Neuron (in vitro differentiated cells): ENCODE data around the gene CMSS1.
A peak's percentile ranks its signal among the peaks of the same experiment; 100 is the strongest.

ENCODE experiments used
- H2AFZ ChIP-seq: one replicate; pipeline ENCODE4 v1.6.1; 2013; ENCODE audit warnings: low read depth, mild to moderate bottlenecking, inconsistent platforms, low read length, moderate library complexity
- H3K27me3 ChIP-seq: one replicate; pipeline ENCODE4 v1.6.1; 2013; ENCODE audit warnings: low read length; ENCODE audit not compliant: insufficient read depth
- H3K36me3 ChIP-seq: one replicate; pipeline ENCODE4 v1.6.1; 2013; ENCODE audit warnings: low read length; ENCODE audit not compliant: insufficient read depth
- H3K4me1 ChIP-seq: one replicate; pipeline ENCODE4 v1.6.1; 2013; ENCODE audit warnings: low read length; ENCODE audit not compliant: insufficient read depth
- H3K4me3 ChIP-seq: 2 replicates; pipeline ENCODE4 v1.5.1; 2013; ENCODE audit warnings: mild to moderate bottlenecking, low read length, moderate library complexity
- H3K9me3 ChIP-seq: one replicate; pipeline ENCODE4 v1.6.1; 2013; ENCODE audit warnings: low read length

CMSS1 gene

GRCh38 chr3:99817437-99818240 lies at the start of gene CMSS1:
Gene CMSS1, plus strand, starts transcription at chr3:99817862.
- Histone ChIP-seq H3K9me3 (no peaks in the 10 kb centered on the region), H3K27me3 (no peaks in the 10 kb centered on the region), H3K4me1 (peaks cover 16% of the 10 kb centered on the region), H3K4me3 (peak within 1 kb of the TSS; percentile 93), H2AFZ (peak within 1 kb of the TSS; percentile 78), H3K36me3 (no peaks in the 10 kb centered on the region)

- Histone ChIP-seq H3K27me3 (no peaks in the 10 kb centered on the region), H3K4me1 (peaks cover 11% of the 10 kb centered on the region), H3K36me3 (no peaks in the 10 kb centered on the region), H3K4me3 (no peak overlapping the region), H2AFZ (no peak overlapping the region), H3K9me3 (no peaks in the 10 kb centered on the region)
These were observed 49.5 kb upstream of the CMSS1 start for GRCh38 chr3:99768126-99768525.

- H3K4me1 ChIP-seq: peaks cover 12% of the 10 kb centered on the region
- no peak overlapping the region for H3K4me3 ChIP-seq
- no peaks in the 10 kb centered on the region for H3K27me3 ChIP-seq
- no peaks in the 10 kb centered on the region for H3K36me3 ChIP-seq
- no peaks in the 10 kb centered on the region for H3K9me3 ChIP-seq
- H2AFZ ChIP-seq: no peak overlapping the region
These were observed 48.7 kb upstream of the CMSS1 start for GRCh38 chr3:99768808-99769501.

- Histone ChIP-seq H3K4me3 (no peak overlapping the region), H2AFZ (no peak overlapping the region), H3K9me3 (no peaks in the 10 kb centered on the region), H3K36me3 (no peaks in the 10 kb centered on the region), H3K4me1 (peaks cover 23% of the 10 kb centered on the region), H3K27me3 (no peaks in the 10 kb centered on the region)
These were observed 45.5 kb upstream of the CMSS1 start for GRCh38 chr3:99772171-99772570.

- Histone ChIP-seq H3K27me3 (no peaks in the 10 kb centered on the region), H3K9me3 (no peaks in the 10 kb centered on the region), H3K4me3 (no peak overlapping the region), H3K36me3 (no peaks in the 10 kb centered on the region), H2AFZ (no peak overlapping the region), H3K4me1 (peaks cover 25% of the 10 kb centered on the region)
These were observed 45.0 kb upstream of the CMSS1 start for GRCh38 chr3:99772671-99773070.

- no peak overlapping the region for H2AFZ ChIP-seq
- H3K9me3 ChIP-seq: no peaks in the 10 kb centered on the region
- no peak overlapping the region for H3K4me3 ChIP-seq
- H3K36me3 ChIP-seq: no peaks in the 10 kb centered on the region
- peaks cover 25% of the 10 kb centered on the region for H3K4me1 ChIP-seq
- H3K27me3 ChIP-seq: no peaks in the 10 kb centered on the region
These were observed 43.2 kb upstream of the CMSS1 start for GRCh38 chr3:99774467-99774866.

GRCh38 chr3:99776516-99777209 lies 41.0 kb upstream of the CMSS1 start:
- Histone ChIP-seq H3K27me3 (no peaks in the 10 kb centered on the region), H3K4me1 (peaks cover 25% of the 10 kb centered on the region)

GRCh38 chr3:99777210-99777549 lies 40.5 kb upstream of the CMSS1 start:
- no peaks in the 10 kb centered on the region for H3K9me3 ChIP-seq
- peaks cover 23% of the 10 kb centered on the region for H3K4me1 ChIP-seq
- H3K36me3 ChIP-seq: no peaks in the 10 kb centered on the region
- no peak overlapping the region for H3K4me3 ChIP-seq
- H2AFZ ChIP-seq: no peak overlapping the region
- H3K27me3 ChIP-seq: no peaks in the 10 kb centered on the region

More at GRCh38 chr3:99776516-99777209, 41.0 kb upstream of the CMSS1 start:
- Histone ChIP-seq H2AFZ (no peak overlapping the region), H3K9me3 (no peaks in the 10 kb centered on the region), H3K36me3 (no peaks in the 10 kb centered on the region), H3K4me3 (no peak overlapping the region)

- H3K4me1 ChIP-seq: peaks cover 18% of the 10 kb centered on the region
- H3K9me3 ChIP-seq: no peaks in the 10 kb centered on the region
- H3K36me3 ChIP-seq: no peaks in the 10 kb centered on the region
- H2AFZ ChIP-seq: no peak overlapping the region
- H3K4me3 ChIP-seq: no peak overlapping the region
- H3K27me3 ChIP-seq: no peaks in the 10 kb centered on the region
These were observed 40.0 kb upstream of the CMSS1 start for GRCh38 chr3:99777708-99778107.

- Histone ChIP-seq H3K4me1 (peaks cover 17% of the 10 kb centered on the region), H3K4me3 (no peak overlapping the region), H3K36me3 (no peaks in the 10 kb centered on the region), H2AFZ (no peak overlapping the region), H3K27me3 (no peaks in the 10 kb centered on the region), H3K9me3 (no peaks in the 10 kb centered on the region)
These were observed 36.9 kb upstream of the CMSS1 start for GRCh38 chr3:99780749-99781148.

GRCh38 chr3:99781761-99782160 lies 35.9 kb upstream of the CMSS1 start:
- H3K9me3 ChIP-seq: no peaks in the 10 kb centered on the region
- no peak overlapping the region for H2AFZ ChIP-seq
- no peaks in the 10 kb centered on the region for H3K27me3 ChIP-seq
- no peaks in the 10 kb centered on the region for H3K36me3 ChIP-seq
- peaks cover 9% of the 10 kb centered on the region for H3K4me1 ChIP-seq
- no peak overlapping the region for H3K4me3 ChIP-seq

- Histone ChIP-seq H3K9me3 (no peaks in the 10 kb centered on the region), H3K36me3 (no peaks in the 10 kb centered on the region), H2AFZ (no peak overlapping the region), H3K4me3 (no peak overlapping the region), H3K27me3 (no peaks in the 10 kb centered on the region), H3K4me1 (peaks cover 4% of the 10 kb centered on the region)
These were observed 34.6 kb upstream of the CMSS1 start for GRCh38 chr3:99783011-99783573.
